SU-DHL-6 (cell line): ENCODE results near the gene TPMT.

ENCODE experiments used
- H2AFZ ChIP-seq: fragments of 200-600 bp; sonication (generic); 2 replicates; pipeline ENCODE4 v1.6.1; 2014; ENCODE audit warnings: low read depth, mild to moderate bottlenecking, moderate library complexity, mixed read lengths, antibody characterized with exemption, low read length; ENCODE audit not compliant: severe bottlenecking
- H3F3A ChIP-seq: fragments of 200-600 bp; shearing (Covaris generic); 2 replicates; pipeline ENCODE4 v1.6.0; 2016; ENCODE audit warnings: antibody characterized with exemption, mild to moderate bottlenecking; ENCODE audit not compliant: insufficient read depth
- H3K27ac ChIP-seq: fragments of 200-600 bp; sonication (generic); 2 replicates; pipeline ENCODE4 v1.5.1; 2016; ENCODE audit warnings: low read depth, mild to moderate bottlenecking, low read length, moderate library complexity, mixed read lengths
- H3K27me3 ChIP-seq: fragments of 200-600 bp; sonication (generic), shearing (Covaris generic); 2 replicates; pipeline ENCODE4 v1.6.0; 2014; ENCODE audit warnings: mild to moderate bottlenecking, low read length
- H3K36me3 ChIP-seq: fragments of 200-600 bp; sonication (generic); 2 replicates; pipeline ENCODE4 v1.6.1; 2014; ENCODE audit warnings: mild to moderate bottlenecking, low read length, mixed read lengths
- H3K4me2 ChIP-seq: fragments of 300-600, 200-600 bp; shearing (Covaris generic), sonication (generic); 2 replicates; pipeline ENCODE4 v1.6.0; 2014; ENCODE audit warnings: low read length, low read depth, mild to moderate bottlenecking; ENCODE audit not compliant: poor library complexity, severe bottlenecking
- H3K4me3 ChIP-seq: fragments of 200-600 bp; sonication (generic); 2 replicates; pipeline ENCODE4 v1.5.1; 2014; ENCODE audit warnings: antibody characterized with exemption, low read length, mild to moderate bottlenecking, mixed read lengths; ENCODE audit not compliant: insufficient read depth, poor library complexity, severe bottlenecking
- H3K79me2 ChIP-seq: fragments of 200-600 bp; sonication (generic); 2 replicates; pipeline ENCODE4 v1.6.1; 2014; ENCODE audit warnings: mild to moderate bottlenecking, low read length, moderate library complexity; ENCODE audit not compliant: insufficient read depth
- H3K9ac ChIP-seq: fragments of 200-600 bp; sonication (generic); 2 replicates; pipeline ENCODE4 v1.7.0; 2014; ENCODE audit warnings: mild to moderate bottlenecking, low read length
- H3K9me2 ChIP-seq: fragments of 200-600 bp; sonication (generic); replicated peaks from 2 replicates; pipeline ENCODE4 v1.6.1; 2014; ENCODE audit warnings: low read length; ENCODE audit not compliant: insufficient read depth
- H3K9me3 ChIP-seq: fragments of 200-600 bp; sonication (generic); 2 replicates; pipeline ENCODE4 v1.6.1; 2014; ENCODE audit warnings: low read length, mixed read lengths; ENCODE audit not compliant: insufficient read depth
- H4K20me1 ChIP-seq: fragments of 200-600 bp; sonication (generic); 2 replicates; pipeline ENCODE4 v1.6.1; 2014; ENCODE audit warnings: low read depth, mild to moderate bottlenecking, antibody characterized with exemption, low read length, moderate library complexity, mixed read lengths
- EZH2phosphoT487 ChIP-seq: fragments of 200-600 bp; sonication (generic), shearing (Covaris generic); conservative IDR thresholded peaks from 2 replicates; pipeline ENCODE4 v1.6.1; 2018; ENCODE audit warnings: mild to moderate bottlenecking, antibody characterized with exemption, low read length, moderate library complexity, mixed read lengths
- TF ChIP-seq, protein P1 (sequence below): fragments of 200-600 bp; sonication (generic); IDR thresholded peaks from one replicate; pipeline ENCODE4 v1.5.1; 2017; ENCODE audit warnings: antibody characterized with exemption, mild to moderate bottlenecking, low read length, moderate library complexity; ENCODE audit not compliant: insufficient read depth, poor library complexity, severe bottlenecking

TPMT gene

DNA sequence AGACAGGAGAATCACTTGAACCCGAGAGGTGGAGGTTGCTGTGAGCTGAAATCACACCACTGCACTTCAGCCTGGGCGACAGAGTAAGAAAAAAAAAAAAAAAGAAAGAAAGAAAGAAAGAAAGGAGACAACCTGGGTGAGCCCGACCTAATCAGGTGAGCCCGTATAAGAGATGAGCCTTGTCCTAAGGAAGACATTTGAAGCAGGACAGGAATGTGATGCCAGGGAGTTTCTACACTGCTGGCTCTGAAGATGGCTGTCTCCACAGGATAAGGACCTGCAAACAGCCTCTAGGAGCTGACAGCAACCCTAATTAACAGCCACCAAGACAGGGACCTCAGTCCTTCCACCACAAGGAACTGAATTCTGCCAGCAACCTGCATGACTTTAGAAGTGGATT is 74.3 kb downstream of the TPMT start:
- Histone ChIP-seq H4K20me1 (no peaks in the 10 kb centered on the region), H3K27ac (no peak overlapping the region), H3K27me3 (no peaks in the 10 kb centered on the region)

GRCh38 chr6:18078866-18079265 is 76.0 kb downstream of the TPMT start:
- Histone ChIP-seq H3K27me3 (no peaks in the 10 kb centered on the region), H4K20me1 (no peaks in the 10 kb centered on the region), H3K9me3 (no peaks in the 10 kb centered on the region), H3K36me3 (no peaks in the 10 kb centered on the region), H3F3A (no peaks in the 10 kb centered on the region), H3K4me3 (no peak overlapping the region), H3K9me2 (no peaks in the 10 kb centered on the region), H3K79me2 (no peaks in the 10 kb centered on the region), H3K9ac (no peak overlapping the region), H3K4me2 (no peak overlapping the region), H3K27ac (no peak overlapping the region), H2AFZ (no peak overlapping the region)
- TF ChIP-seq, protein P1, sequence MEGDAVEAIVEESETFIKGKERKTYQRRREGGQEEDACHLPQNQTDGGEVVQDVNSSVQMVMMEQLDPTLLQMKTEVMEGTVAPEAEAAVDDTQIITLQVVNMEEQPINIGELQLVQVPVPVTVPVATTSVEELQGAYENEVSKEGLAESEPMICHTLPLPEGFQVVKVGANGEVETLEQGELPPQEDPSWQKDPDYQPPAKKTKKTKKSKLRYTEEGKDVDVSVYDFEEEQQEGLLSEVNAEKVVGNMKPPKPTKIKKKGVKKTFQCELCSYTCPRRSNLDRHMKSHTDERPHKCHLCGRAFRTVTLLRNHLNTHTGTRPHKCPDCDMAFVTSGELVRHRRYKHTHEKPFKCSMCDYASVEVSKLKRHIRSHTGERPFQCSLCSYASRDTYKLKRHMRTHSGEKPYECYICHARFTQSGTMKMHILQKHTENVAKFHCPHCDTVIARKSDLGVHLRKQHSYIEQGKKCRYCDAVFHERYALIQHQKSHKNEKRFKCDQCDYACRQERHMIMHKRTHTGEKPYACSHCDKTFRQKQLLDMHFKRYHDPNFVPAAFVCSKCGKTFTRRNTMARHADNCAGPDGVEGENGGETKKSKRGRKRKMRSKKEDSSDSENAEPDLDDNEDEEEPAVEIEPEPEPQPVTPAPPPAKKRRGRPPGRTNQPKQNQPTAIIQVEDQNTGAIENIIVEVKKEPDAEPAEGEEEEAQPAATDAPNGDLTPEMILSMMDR: no peak
- TF ChIP-seq EZH2phosphoT487: no peak

More for the DNA sequence above, 74.3 kb downstream of the TPMT start:
- Histone ChIP-seq H3K4me2 (no peak overlapping the region), H3K4me3 (no peak overlapping the region), H3K79me2 (no peaks in the 10 kb centered on the region), H3K9me3 (no peaks in the 10 kb centered on the region), H3F3A (no peaks in the 10 kb centered on the region), H3K9ac (no peak overlapping the region), H3K36me3 (no peaks in the 10 kb centered on the region), H2AFZ (no peak overlapping the region), H3K9me2 (no peaks in the 10 kb centered on the region)
- no peak for TF ChIP-seq EZH2phosphoT487
- TF ChIP-seq, protein P1: no peak
